Muscle of leg (tissue), 11 donors: Measurements from ENCODE around the gene SBNO2. TPM values are rescaled to one million over a fixed set of nuclear protein-coding genes. Genes with fewer than 3 reads are reported as not detected.

Experiments
- DNase-seq: peaks from one replicate; pipeline ENCODE4 v3.0.0; 2013
- H3K27ac ChIP-seq: one replicate; pipeline ENCODE4 v1.5.1; 2013; ENCODE audit warnings: mild to moderate bottlenecking, low read length, control low read depth
- H3K27me3 ChIP-seq: one replicate; pipeline ENCODE4 v1.6.1; 2013; ENCODE audit warnings: low read length; ENCODE audit not compliant: control insufficient read depth, insufficient read depth
- H3K36me3 ChIP-seq: one replicate; pipeline ENCODE4 v1.6.1; 2013; ENCODE audit warnings: low read length; ENCODE audit not compliant: control insufficient read depth, insufficient read depth
- H3K4me1 ChIP-seq: one replicate; pipeline ENCODE4 v1.6.1; 2013; ENCODE audit warnings: low read length; ENCODE audit not compliant: control insufficient read depth, insufficient read depth
- H3K4me3 ChIP-seq: one replicate; pipeline ENCODE4 v1.5.1; 2013; ENCODE audit warnings: low read length, control low read depth
- H3K9me3 ChIP-seq: replicated peaks from 2 replicates; pipeline ENCODE4 v1.6.1; 2013; ENCODE audit warnings: low read depth, low read length; ENCODE audit not compliant: control insufficient read depth
- WGBS: methylation state at CpG from one replicate; pipeline ENCODE4 v1.1.5; 2013; ENCODE audit warnings: missing lambda C conversion rate; ENCODE audit not compliant: insufficient coverage; 5-methylcytosine and 5-hydroxymethylcytosine counted together
- polyA plus RNA-seq, 8 donors: library from polyadenylated mRNA; unstranded; fragments of 120-200 nt; gene quantifications; one replicate each; pipeline versions ENCODE4 v1.2.1 to v1.2.3, GENCODE V29; 2013; ENCODE audit warnings: inconsistent platforms in 1 of 8, low replicate concordance in 1 of 8; ENCODE audit not compliant: insufficient read length in 8 of 8, insufficient read depth in 1 of 8
- total RNA-seq: library from RNA; stranded (reverse); fragments of 120-200 nt; gene quantifications from one replicate; pipeline ENCODE4 v1.2.4, GENCODE V29; 2013

Gene SBNO2
- total and polyA plus RNA-seq, 9 donors, result 7.4 to 16.7 (median 12.2) TPM

GRCh38 chr19:1093330-1093729, 80.7 kb downstream of the SBNO2 start:
- WGBS, result 72% methylated on average over 8 of the region's 15 CpGs
- peaks cover 45% of the 10 kb centered on the region for H3K36me3 ChIP-seq
- no peaks in the 10 kb centered on the region for H3K9me3 ChIP-seq
- H3K4me3 ChIP-seq, result no peak overlapping the region
- no peak overlapping the region for H3K27ac ChIP-seq
- H3K4me1 ChIP-seq, result peaks cover 22% of the 10 kb centered on the region
- H3K27me3 ChIP-seq, result no peaks in the 10 kb centered on the region
- DNase-seq, result no peak

GRCh38 chr19:1091544-1092175, 82.4 kb downstream of the SBNO2 start:
- no peak overlapping the region for H3K4me3 ChIP-seq
- no peak overlapping the region for H3K27ac ChIP-seq
- H3K4me1 ChIP-seq, result peaks cover 39% of the 10 kb centered on the region
- 91% methylated on average over 22 of the region's 27 CpGs for WGBS
- DNase-seq, result no peak
- H3K9me3 ChIP-seq, result no peaks in the 10 kb centered on the region
- no peaks in the 10 kb centered on the region for H3K27me3 ChIP-seq
- H3K36me3 ChIP-seq, result peaks cover 52% of the 10 kb centered on the region

GRCh38 chr19:1090731-1091543, 83.1 kb downstream of the SBNO2 start:
- DNase-seq, result no peak
- Histone ChIP-seq H3K27me3 (no peaks in the 10 kb centered on the region), H3K4me3 (no peak overlapping the region), H3K9me3 (no peaks in the 10 kb centered on the region), H3K27ac (no peak overlapping the region), H3K4me1 (peaks cover 46% of the 10 kb centered on the region), H3K36me3 (peaks cover 58% of the 10 kb centered on the region)
- WGBS, result 91% methylated on average over 29 of the region's 38 CpGs

- Histone ChIP-seq H3K27me3 (no peaks in the 10 kb centered on the region), H3K27ac (no peak overlapping the region), H3K4me3 (no peak overlapping the region), H3K9me3 (no peaks in the 10 kb centered on the region), H3K4me1 (peaks cover 48% of the 10 kb centered on the region), H3K36me3 (peaks cover 62% of the 10 kb centered on the region)
- DNase-seq, result no peak
- 67% methylated on average over 5 of the region's 22 CpGs for whole genome bisulfite sequencing
Observed at GRCh38 chr19:1089891-1090290, 84.2 kb downstream of the SBNO2 start.

- Histone ChIP-seq H3K9me3 (no peaks in the 10 kb centered on the region), H3K27ac (no peak overlapping the region), H3K4me1 (peaks cover 48% of the 10 kb centered on the region), H3K4me3 (no peak overlapping the region), H3K27me3 (no peaks in the 10 kb centered on the region), H3K36me3 (peaks cover 61% of the 10 kb centered on the region)
- WGBS, result 93% methylated on average over 30 of the region's 32 CpGs
- DNase-seq, result no peak
Observed at GRCh38 chr19:1089126-1089771, 84.8 kb downstream of the SBNO2 start.

- Histone ChIP-seq H3K4me3 (no peak overlapping the region), H3K36me3 (peaks cover 54% of the 10 kb centered on the region), H3K27ac (peak overlapping the region; percentile 69), H3K9me3 (no peaks in the 10 kb centered on the region), H3K27me3 (no peaks in the 10 kb centered on the region), H3K4me1 (peaks cover 41% of the 10 kb centered on the region)
- WGBS, result 74% methylated on average over 26 of the region's 27 CpGs
- no peak for DNase-seq
Observed at GRCh38 chr19:1088416-1089010, 85.6 kb downstream of the SBNO2 start.

- H3K27ac ChIP-seq, result peak overlapping the region; percentile 69
- no peaks in the 10 kb centered on the region for H3K27me3 ChIP-seq
- H3K4me3 ChIP-seq, result no peak overlapping the region
- no peaks in the 10 kb centered on the region for H3K9me3 ChIP-seq
- H3K4me1 ChIP-seq, result peaks cover 46% of the 10 kb centered on the region
- DNase-seq, result peak; percentile 90
- H3K36me3 ChIP-seq, result peaks cover 50% of the 10 kb centered on the region
- 45% methylated on average over 13 of the region's 27 CpGs for WGBS
Observed at GRCh38 chr19:1087813-1088415, 86.2 kb downstream of the SBNO2 start.

GRCh38 chr19:1086613-1087012, 87.5 kb downstream of the SBNO2 start:
- Histone ChIP-seq H3K36me3 (peaks cover 43% of the 10 kb centered on the region), H3K9me3 (no peaks in the 10 kb centered on the region), H3K4me3 (no peak overlapping the region), H3K4me1 (peaks cover 58% of the 10 kb centered on the region), H3K27me3 (no peaks in the 10 kb centered on the region), H3K27ac (peak overlapping the region; percentile 65)
- DNase-seq, result no peak
- WGBS, result 53% methylated on average over 19 of the region's 21 CpGs

- Histone ChIP-seq H3K4me3 (no peak overlapping the region), H3K36me3 (peaks cover 35% of the 10 kb centered on the region), H3K9me3 (no peaks in the 10 kb centered on the region), H3K27me3 (no peaks in the 10 kb centered on the region), H3K27ac (peak overlapping the region; percentile 65), H3K4me1 (peaks cover 62% of the 10 kb centered on the region)
- WGBS, result 64% methylated on average over 33 of the region's 38 CpGs
- no peak for DNase-seq
Observed at GRCh38 chr19:1085676-1086442, 88.2 kb downstream of the SBNO2 start.
